Peyer's patch (tissue), 4 donors: ENCODE data around the gene PAK1.

Experiments used
- POLR2A ChIP-seq, 2 donors: fragments of 450-650 bp; IDR thresholded peaks; one replicate each; pipeline ENCODE4 v1.5.1; 2017; ENCODE audit warnings: antibody characterized with exemption in 2 of 2, mild to moderate bottlenecking in 2 of 2, moderate library complexity in 2 of 2
- TF ChIP-seq, protein P1 (sequence below), 6 experiments: fragments of 450-650 bp in 4 of 6; fragments of 200-600 bp in 2 of 6; sonication (generic) in 1 of 6; IDR thresholded peaks; one replicate each; pipeline ENCODE4 v1.5.1; 2017 to 2019; ENCODE audit warnings: antibody characterized with exemption in 6 of 6, mild to moderate bottlenecking in 3 of 6, moderate library complexity in 1 of 6

DNA sequence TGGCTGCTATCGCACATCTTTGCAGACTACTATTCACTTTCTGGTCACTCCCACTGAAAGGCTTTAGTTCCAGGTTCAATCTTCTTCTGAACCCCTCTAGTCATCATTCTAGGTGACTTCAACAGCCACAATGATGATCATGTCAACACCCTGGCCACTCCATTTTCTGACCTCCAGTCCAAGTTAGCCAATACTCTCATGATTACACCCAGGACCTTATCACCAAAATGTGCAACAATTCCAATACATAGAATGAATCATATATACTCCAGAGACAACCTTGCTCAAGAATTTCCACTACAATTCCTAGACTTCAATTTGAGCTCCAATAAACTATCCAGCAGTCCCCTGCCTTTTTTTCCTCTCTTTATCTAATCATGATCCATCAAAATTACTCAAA lies 70.7 kb downstream of the PAK1 start:
- TF ChIP-seq, protein P1, sequence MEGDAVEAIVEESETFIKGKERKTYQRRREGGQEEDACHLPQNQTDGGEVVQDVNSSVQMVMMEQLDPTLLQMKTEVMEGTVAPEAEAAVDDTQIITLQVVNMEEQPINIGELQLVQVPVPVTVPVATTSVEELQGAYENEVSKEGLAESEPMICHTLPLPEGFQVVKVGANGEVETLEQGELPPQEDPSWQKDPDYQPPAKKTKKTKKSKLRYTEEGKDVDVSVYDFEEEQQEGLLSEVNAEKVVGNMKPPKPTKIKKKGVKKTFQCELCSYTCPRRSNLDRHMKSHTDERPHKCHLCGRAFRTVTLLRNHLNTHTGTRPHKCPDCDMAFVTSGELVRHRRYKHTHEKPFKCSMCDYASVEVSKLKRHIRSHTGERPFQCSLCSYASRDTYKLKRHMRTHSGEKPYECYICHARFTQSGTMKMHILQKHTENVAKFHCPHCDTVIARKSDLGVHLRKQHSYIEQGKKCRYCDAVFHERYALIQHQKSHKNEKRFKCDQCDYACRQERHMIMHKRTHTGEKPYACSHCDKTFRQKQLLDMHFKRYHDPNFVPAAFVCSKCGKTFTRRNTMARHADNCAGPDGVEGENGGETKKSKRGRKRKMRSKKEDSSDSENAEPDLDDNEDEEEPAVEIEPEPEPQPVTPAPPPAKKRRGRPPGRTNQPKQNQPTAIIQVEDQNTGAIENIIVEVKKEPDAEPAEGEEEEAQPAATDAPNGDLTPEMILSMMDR (IDR thresholded peaks at IDR 0.05), result no peak
- no peak for TF ChIP-seq POLR2A (IDR thresholded peaks at IDR 0.05)
